HL-60/S4 treated with retinoic acid at 250 ng/mL for 4 days and 3 days (cell line): ENCODE results near the gene MT1A.
"Not testable (repeated sequence)": the region's sequence is repeated elsewhere in the genome, so short reads cannot be mapped to it uniquely, and the experiment has no call there.

Experiments used
- in situ Hi-C: fragments of 300-500 bp; cut with MboI; formaldehyde crosslinking; loops from 2 replicates; pipeline ENCODE4 v1.7.0; 2022; ENCODE audit warnings: low sequenced_read_pairs

The MT1A gene

GRCh38 chr16:56652600-56652999, 14.1 kb downstream of the MT1A start:
- in situ Hi-C loops: no loop called here

DNA sequence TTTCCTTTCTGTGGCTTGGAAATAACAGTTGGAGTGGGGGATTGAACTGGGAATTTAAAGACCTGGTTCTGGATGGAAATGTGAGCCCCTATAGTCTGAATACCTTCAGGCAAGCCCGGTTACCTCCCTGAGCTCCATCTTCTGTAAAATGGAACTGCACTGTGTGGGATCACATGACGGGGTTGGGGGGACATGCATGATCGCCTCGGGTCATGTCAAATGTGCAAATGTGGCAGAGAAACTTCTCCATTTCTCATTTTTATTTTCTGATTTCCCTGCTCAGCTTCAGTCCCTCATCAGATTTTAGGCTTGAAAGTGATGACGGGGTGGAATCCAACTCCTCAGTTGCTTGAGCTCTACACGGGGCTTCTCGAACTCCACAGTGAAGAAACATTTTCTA, 14.8 kb downstream of the MT1A start:
- in situ Hi-C loops: no loop called here

DNA sequence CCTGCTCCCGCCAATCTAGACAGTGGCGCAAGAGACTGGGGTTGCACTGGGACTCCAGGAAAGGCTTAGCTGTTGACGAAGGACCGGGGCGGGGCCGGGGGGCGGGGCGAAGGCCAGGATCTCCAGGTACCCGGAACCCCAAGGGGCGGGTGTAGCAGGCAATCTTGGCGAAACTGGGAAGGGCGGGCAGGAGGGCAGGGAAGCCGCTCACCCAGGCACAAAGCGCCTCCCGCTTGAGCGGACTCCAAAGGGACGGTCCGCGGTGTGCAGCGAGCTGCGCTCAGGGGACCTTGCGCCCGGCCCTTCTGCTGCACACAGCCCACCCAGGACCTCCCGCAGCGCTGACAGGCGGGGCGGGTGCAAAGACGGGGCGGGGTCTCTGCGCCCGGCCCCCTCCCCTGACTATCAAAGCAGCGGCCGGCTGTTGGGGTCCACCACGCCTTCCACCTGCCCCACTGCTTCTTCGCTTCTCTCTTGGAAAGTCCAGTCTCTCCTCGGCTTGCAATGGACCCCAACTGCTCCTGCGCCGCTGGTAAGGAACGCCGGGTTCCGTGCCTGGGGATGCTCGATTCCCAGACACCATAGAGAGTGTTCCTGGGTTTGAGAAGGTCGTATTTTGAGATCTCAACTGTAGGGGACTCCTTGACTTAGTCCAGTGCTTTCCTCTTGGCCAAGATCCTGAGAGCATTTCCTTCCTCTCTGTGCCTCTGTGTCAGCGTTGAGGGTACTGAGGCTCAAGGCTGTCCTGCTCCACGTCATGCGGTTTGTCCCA, 19.3 kb downstream of the MT1A start, which contains the start of gene MT1F:
Gene MT1F, plus strand, starts transcription at position 405 of the 772 bp plus-strand sequence. Its CDS starts 100 bp downstream, at position 505.
- in situ Hi-C loops: no loop called here

DNA sequence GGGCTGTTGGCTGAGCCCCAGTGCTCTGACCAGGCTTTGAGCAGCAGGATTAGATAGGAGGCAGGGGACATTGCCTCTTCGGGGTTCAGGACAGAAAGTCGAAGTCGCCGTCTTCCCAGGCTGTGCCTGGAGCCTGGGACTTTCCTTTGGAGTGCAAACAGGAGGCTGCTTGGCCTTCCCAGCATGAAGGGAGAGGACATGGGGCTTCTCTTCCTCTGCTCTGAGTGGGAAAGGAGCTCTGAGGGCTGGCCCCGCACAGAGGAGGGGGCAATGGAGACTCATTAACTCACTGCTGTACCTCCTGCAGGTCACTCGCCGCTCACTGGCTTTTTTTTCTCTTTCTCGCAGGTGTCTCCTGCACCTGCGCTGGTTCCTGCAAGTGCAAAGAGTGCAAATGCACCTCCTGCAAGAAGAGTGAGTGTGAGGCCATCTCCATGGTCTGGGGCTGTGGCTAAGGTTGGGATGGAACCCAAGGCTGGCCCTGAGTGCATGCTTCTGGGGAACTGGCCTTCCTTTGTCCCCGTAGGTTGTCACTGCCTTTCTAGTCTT, 19.9 kb downstream of the MT1A start:
- in situ Hi-C loops: no loop called here

GRCh38 chr16:56662357-56663354, 24.2 kb downstream of the MT1A start:
- in situ Hi-C loops: no loop called here

DNA sequence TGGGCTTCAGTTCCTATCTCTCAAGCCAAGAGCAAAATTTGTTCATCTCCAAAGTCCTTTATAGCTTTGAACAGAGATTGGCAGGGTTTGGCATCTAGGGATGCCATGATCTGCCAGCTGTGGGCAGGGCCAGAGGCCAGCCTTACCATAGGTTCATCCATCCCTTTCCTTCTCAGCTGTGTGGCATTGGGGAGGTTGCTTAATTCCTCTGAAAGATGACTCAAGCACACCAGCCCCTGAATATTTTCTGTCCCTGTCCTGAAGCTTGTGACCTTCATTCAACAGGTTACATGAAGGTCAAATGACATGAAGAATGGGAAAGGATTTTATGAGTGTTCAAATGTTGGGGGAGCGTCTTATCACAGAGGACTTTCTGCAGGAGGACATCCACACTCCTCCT, 26.0 kb downstream of the MT1A start:
- in situ Hi-C loops: no loop called here

DNA sequence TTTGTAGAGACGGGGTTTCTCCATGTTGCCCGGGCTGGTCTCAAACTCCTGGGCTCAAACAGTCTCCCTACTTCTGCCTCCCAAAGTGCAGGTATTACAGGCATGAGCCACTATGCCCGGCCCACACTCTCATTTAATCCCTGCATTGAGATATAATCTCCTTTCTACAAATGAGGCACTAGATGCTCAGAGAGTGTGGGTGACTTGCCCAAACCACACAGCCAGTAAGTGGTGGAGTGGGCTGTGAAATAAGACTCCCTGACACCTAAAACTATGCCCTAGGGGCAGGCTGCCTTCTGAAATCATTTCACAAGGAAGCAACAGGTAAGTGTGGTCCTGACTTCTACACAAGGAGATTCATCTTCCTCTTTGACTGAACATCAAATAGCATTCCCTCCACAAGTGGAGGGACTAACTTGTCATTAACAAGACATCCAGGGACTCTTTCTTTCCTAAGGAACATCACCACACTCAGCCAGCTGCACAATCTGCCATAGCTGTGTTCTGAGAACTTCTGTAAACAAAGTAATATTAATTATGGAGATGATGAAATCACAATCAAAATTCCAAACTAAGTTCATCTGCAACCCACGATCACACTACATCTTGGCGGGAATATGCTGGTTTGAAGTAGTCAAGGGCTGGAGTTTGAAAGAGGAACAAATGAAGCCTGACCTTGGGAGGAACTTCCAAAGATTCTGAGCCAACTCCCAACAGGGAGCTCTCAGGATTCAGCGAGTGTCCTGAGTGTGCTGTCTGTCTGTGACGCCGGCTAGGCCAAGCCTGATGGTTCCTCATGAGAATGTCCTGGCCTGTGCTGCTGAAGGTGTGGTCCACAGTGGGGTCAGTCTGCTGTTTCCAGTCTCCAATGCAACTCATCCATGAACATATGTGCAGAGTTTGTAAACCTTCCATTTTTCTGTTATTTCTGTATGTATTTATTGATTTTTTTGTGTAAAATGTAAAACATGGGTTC, 27.1 kb downstream of the MT1A start:
- in situ Hi-C loops: not testable (repeated sequence)

DNA sequence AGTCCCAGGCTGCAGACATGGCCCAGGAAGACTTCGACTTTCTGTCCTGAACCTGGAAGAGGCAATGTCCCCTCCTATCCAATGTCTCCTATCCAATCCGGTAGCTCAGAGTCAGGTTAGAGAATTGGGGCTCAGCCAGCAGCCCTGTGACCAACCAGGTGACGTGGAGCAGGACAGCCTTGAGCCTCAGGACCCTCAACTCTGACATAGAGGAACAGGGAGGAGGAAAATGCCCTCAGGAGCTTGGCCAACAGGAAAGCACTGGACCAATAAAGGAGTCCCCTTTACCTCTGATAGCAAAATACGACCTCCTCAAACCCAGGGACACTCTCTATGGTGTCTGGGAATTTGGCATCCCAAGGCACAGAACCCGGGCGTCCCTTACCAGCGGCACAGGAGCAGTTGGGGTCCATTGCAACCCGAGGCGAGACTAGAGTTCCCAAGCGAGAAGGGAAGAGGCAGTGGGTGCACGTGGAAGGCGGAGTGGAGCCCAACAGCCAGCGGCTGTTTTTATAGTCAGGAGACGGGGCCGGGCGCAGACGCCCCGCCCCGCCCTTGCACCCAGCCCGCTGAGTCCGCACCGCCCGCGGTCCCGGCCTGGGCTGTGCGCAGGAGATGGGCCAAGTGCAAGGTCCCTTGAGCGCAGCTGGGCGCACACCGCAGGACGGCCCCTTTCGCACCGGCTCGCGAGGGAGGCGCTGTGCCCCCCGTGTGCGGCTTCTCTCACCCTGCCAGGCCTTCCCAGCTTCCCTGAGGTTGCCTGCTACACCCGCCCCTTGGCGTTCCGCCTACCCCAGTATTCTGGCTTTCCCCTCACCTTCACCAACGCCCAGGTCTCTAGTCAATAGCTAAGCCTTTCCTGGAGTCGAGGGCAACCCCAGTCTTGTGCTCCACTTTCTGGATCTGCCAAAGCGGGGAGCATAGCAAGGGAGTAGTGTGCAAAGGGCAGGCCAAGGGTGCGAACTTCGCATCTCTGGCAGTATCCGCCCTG, 29.4 kb downstream of the MT1A start, which contains the start of gene MT1G:
Gene MT1G, minus strand, starts transcription at position 485 of the 991 bp plus-strand sequence. Its CDS starts 72 bp downstream, at position 413.
- in situ Hi-C loops: no loop called here

GRCh38 chr16:56669005-56669839, 30.8 kb downstream of the MT1A start, which contains the start of gene MT1H:
Gene MT1H (plus strand): TSS chr16:56669814. CDS start chr16:56669885, 71 bp downstream.
- in situ Hi-C loops: no loop called here

- in situ Hi-C loops: no loop called here
Measured at GRCh38 chr16:56669840-56670619, 31.6 kb downstream of the MT1A start.

DNA sequence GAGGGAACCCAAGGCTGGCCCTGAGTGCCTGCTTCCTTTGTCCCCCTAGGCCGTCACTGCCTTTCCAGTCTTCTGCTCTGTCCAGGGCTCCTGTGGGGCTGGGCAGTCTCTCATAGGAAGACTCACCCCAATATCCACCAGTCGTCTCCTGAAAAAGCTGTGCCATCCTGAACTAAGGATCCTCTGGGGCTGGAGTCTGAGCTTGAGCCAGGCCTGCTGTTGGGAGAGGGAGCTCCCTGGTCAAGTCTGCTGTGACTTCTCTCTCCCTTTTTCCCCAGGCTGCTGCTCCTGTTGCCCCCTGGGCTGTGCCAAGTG, 32.1 kb downstream of the MT1A start:
- in situ Hi-C loops: no loop called here

DNA sequence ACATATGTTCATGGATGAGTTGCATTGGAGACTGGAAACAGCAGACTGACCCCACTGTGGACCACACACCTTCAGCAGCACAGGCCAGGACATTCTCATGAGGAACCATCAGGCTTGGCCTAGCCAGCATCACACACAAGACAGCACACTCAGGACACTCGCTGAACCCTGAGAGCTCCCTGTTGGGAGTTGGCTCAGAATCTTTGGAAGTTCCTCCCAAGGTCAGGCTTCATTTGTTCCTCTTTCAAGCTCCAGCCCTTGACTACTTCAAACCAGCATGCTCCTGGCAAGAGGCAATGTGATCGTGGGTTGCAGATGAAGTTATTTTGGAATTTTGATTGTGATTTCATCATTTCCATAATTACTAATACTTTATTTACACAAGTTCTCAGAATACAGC, 33.2 kb downstream of the MT1A start:
- in situ Hi-C loops: not testable (repeated sequence)

GRCh38 chr16:56672171-56672570, 33.7 kb downstream of the MT1A start:
- in situ Hi-C loops: not testable (repeated sequence)

- in situ Hi-C loops: no loop called here
Measured at GRCh38 chr16:56672761-56673536, 34.5 kb downstream of the MT1A start.

DNA sequence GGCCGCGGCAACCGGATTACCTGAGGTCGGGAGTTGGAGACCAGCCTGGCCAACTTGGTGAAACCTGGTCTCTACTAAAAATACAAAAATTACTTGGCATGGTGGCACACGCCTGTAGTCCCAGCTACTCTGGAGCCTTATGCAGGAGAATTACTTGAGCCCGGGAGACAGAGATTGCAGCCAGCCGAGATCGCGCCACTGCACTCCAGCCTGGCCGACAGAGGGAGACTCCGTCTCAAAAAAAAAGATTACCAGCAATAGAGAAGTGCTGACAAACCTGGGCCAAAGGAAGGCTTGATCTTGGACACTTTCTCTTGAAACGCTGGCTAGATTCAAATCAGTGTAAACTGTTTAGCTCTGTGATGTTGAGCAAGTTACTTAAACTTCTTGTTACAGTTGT, 35.5 kb downstream of the MT1A start:
- in situ Hi-C loops: no loop called here

GRCh38 chr16:56674570-56674969, 36.1 kb downstream of the MT1A start:
- in situ Hi-C loops: not testable (repeated sequence)
